Fibroblast of mammary gland (primary cell): Measurements from ENCODE around the gene XYLT1.

Source experiments
- DNase-seq: peaks from one replicate; pipeline ENCODE4 v3.0.0-alpha.2; 2010; ENCODE audit warnings: low read depth
- H3K4me3 ChIP-seq: 2 replicates; pipeline ENCODE4 v1.5.1; 2011; ENCODE audit warnings: low read depth, mild to moderate bottlenecking, low read length, moderate library complexity; ENCODE audit not compliant: control insufficient read depth
- TF ChIP-seq, protein P1 (sequence below): conservative IDR thresholded peaks from 2 replicates; pipeline ENCODE4 v1.5.1; 2011; ENCODE audit warnings: low read depth, low read length, inconsistent platforms; ENCODE audit not compliant: control insufficient read depth, insufficient read depth

XYLT1 gene

DNA sequence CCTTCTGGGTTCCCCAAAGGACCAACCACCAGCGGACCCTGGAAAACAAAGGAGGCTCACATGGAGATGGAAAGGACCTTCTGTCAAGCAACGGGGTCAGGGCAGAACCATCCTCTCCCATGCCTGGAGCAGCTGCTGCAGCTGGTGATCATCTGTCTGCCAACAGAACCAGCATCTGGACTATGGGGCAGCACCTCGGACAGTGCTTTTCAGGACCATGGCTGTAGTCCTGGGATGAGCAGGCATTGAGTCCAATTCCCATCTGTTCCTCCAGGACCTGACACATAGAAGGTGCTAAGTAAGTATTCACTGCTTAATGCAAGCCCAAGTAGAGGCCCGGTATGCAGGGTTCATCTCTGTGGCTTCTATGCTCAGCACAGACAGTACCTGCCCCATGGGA, 304.7 kb downstream of the XYLT1 start:
- no peak overlapping the region for H3K4me3 ChIP-seq
- TF ChIP-seq, protein P1, sequence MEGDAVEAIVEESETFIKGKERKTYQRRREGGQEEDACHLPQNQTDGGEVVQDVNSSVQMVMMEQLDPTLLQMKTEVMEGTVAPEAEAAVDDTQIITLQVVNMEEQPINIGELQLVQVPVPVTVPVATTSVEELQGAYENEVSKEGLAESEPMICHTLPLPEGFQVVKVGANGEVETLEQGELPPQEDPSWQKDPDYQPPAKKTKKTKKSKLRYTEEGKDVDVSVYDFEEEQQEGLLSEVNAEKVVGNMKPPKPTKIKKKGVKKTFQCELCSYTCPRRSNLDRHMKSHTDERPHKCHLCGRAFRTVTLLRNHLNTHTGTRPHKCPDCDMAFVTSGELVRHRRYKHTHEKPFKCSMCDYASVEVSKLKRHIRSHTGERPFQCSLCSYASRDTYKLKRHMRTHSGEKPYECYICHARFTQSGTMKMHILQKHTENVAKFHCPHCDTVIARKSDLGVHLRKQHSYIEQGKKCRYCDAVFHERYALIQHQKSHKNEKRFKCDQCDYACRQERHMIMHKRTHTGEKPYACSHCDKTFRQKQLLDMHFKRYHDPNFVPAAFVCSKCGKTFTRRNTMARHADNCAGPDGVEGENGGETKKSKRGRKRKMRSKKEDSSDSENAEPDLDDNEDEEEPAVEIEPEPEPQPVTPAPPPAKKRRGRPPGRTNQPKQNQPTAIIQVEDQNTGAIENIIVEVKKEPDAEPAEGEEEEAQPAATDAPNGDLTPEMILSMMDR = no peak
- DNase-seq = peak; percentile 11

DNA sequence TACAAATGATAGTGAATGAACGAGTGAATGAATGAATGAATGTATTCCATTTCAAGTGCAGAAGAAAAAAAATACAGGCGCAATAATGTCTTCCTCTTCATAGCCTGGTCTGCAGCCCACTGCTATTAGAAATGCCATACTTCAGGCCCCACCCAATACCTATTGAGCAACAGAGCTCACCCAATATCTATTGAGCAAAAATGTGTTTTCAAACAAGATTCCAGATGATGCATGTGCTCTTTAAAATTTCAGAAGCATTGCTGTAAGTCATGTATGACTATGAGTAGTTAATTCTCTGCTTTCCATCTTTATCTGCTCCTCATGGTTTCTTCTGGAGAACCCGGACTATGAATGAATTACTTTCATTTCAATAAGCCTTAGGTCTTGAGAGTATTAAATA, 308.2 kb downstream of the XYLT1 start:
- TF ChIP-seq, protein P1 = no peak
- H3K4me3 ChIP-seq = no peak overlapping the region
- DNase-seq = peak; percentile 16

DNA sequence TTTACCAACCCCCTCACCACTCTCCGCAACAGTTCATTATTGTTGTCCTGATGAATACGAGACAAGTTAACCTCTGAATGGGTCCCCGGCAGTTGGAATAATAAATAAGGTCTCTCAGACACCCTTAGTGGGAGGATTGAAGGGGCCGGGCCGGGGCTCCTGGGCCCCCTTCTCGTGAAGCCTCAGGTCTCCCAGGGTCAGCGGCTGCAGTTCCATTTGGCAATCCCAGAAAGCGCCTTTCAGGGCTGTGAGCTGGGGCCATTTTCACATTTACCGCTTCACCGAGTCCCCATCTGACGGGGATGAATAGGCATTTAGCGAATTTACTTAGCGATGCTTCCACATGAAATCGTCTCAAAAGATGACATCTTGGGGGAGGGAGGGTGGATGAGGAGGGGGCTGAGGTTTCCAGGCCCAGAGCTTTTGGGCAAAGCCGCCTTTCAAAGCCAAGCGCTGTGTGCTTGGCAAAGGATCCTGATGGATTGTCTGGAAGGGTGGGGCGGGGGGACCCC, 309.8 kb downstream of the XYLT1 start:
- TF ChIP-seq, protein P1 = no peak
- no peak overlapping the region for H3K4me3 ChIP-seq
- DNase-seq = no peak

DNA sequence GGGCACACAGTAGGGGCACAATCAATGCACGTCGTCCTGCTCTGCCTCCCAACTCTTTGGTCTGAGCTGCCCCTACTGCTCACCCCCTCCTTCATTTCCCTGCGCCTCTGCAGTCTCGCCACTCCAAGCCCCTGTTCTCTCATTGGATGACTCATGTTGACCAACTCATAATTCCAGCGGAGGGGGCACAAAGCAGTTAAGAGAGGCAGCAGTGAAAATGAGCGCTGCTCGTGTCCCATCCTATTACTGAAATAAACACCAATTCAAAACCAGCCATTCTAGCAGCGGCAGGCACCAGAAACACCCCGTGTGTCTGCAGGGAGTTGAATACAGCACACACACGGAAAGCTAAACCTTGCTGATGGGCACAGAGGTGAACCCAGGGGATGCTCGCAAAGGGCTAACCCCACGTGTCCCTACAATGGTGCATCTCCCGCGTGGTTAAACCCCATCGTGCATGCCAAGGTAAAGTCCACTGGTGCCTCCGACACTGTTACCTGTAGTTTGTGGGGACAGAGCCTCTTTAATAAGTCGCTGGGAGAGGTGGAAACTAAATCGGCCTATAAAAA, 310.4 kb downstream of the XYLT1 start:
- H3K4me3 ChIP-seq = no peak overlapping the region
- DNase-seq = no peak
- TF ChIP-seq, protein P1 = no peak

DNA sequence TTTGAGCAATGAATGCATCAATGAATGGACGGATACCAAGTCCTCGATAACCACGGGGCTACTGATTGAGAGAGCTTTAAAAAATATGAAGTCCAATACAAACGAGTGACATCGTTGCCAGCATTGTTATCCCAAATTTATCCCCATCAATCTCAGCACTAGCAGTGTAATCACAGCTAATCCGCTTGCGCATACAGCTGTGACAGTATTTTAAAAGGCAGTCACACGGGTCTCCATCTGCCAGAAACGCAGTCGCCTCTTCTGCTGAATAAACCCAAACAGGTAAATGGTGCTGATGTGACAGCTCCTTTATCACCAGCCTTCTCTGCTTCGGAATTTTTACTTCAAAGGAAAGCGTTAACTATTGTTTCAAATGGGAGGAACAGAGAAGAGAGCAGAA, 311.1 kb downstream of the XYLT1 start:
- DNase-seq = no peak
- no peak overlapping the region for H3K4me3 ChIP-seq
- TF ChIP-seq, protein P1 = no peak

GRCh38 chr16:17155936-17156335, 314.8 kb downstream of the XYLT1 start:
- no peak for DNase-seq
- TF ChIP-seq, protein P1 = no peak
- H3K4me3 ChIP-seq = no peak overlapping the region

DNA sequence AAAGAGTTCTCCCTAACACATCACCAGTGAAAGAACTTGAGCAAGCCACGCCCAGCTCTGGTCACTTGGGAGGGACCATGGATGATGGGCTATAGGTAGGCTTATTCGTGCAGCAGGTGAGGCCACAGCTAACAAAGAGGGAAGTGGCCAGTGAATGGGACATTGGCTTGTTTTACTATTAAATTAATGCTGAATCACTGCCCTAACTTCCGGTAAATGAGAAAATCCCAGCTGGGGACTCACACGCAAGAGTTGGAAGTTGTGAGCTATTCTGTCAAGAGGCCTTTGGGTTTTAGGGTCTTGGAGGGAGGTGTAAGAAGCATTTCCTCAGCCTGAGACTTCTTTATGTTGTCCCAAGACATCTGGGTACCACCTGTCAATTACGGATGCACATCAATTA, 315.3 kb downstream of the XYLT1 start:
- no peak for DNase-seq
- no peak overlapping the region for H3K4me3 ChIP-seq
- TF ChIP-seq, protein P1 = no peak
